Endothelial cell of umbilical vein (primary cell): Measurements from ENCODE around the gene FBXL17.

Experiments used
- MYC ChIP-seq: IDR thresholded peaks from one replicate; pipeline ENCODE4 v1.6.1; 2011; ENCODE audit warnings: mild to moderate bottlenecking, low read depth, low read length
- POLR2A ChIP-seq: IDR thresholded peaks from 2 replicates; pipeline ENCODE4 v1.6.1; 2012; ENCODE audit warnings: low read depth, mild to moderate bottlenecking, control low read depth, low read length
- TF ChIP-seq, protein P1 (sequence below), 2 donors: IDR thresholded peaks; 1 replicate in 1 of 2; 2 replicates in 1 of 2; pipeline ENCODE4 v1.5.1; 2011; ENCODE audit warnings: low read length in 2 of 2, mild to moderate bottlenecking in 2 of 2, moderate library complexity in 2 of 2, control low read depth in 1 of 2, inconsistent platforms in 1 of 2, low read depth in 1 of 2; ENCODE audit not compliant: insufficient read depth in 1 of 2; ENCODE audit errors: extremely low read depth in 1 of 2

GRCh38 chr5:107957051-107957450 lies 424.8 kb downstream of the FBXL17 start:
- TF ChIP-seq, protein P1, sequence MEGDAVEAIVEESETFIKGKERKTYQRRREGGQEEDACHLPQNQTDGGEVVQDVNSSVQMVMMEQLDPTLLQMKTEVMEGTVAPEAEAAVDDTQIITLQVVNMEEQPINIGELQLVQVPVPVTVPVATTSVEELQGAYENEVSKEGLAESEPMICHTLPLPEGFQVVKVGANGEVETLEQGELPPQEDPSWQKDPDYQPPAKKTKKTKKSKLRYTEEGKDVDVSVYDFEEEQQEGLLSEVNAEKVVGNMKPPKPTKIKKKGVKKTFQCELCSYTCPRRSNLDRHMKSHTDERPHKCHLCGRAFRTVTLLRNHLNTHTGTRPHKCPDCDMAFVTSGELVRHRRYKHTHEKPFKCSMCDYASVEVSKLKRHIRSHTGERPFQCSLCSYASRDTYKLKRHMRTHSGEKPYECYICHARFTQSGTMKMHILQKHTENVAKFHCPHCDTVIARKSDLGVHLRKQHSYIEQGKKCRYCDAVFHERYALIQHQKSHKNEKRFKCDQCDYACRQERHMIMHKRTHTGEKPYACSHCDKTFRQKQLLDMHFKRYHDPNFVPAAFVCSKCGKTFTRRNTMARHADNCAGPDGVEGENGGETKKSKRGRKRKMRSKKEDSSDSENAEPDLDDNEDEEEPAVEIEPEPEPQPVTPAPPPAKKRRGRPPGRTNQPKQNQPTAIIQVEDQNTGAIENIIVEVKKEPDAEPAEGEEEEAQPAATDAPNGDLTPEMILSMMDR (IDR thresholded peaks at IDR 0.05; ENCODE audit: extremely low read depth in 1 of 2, insufficient read depth in 1 of 2, low read depth in 1 of 2, low read length in 2 of 2), result no peak
- TF ChIP-seq MYC (no peak), POLR2A (no peak)
